ENCODE measurements around the gene LAMA2. TPM values are rescaled to one million over a fixed set of nuclear protein-coding genes. Genes with fewer than 3 reads are reported as not detected.

Gene LAMA2
- total RNA-seq, 4 donors from 2014 or later: 1.7 to 112 (median 19.6) TPM

DNA sequence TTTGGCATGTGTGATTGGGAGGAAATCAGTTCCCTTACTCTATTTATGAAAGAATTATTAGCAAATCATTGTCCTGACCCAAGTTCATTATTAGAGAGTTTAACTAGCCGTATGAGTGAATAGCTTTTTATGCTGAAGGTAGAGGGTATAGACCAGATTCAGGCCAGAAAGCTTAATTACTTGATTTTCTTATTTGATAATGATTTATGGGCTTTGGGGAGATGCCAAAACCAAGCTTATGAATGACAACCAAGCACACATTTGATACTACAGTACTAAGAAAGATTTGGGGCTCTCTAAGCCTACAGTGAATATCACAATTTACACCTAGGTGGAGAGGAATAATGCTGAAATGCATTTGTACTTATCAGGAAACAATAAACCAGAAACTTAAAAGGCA, 633.8 kb downstream of the LAMA2 start:
- Histone ChIP-seq H3K4me3 (no peak overlapping the region), H3K27ac (no peak overlapping the region), H3K4me1 (no peaks in the 10 kb centered on the region), H3K27me3 (no peaks in the 10 kb centered on the region), H3K36me3 (peaks cover 0 to 8% (median 0%) of the 10 kb centered on the region in 3 donors), H3K9me3 (no peaks in the 10 kb centered on the region)
- 50 to 55% methylated on average over 1 of the region's 1 CpG for WGBS, 2 donors
- intact Hi-C loops (cut with DNase I): no loop called here
- no peak for TF ChIP-seq POLR2A (IDR thresholded peaks at IDR 0.05)
- no peak for DNase-seq

DNA sequence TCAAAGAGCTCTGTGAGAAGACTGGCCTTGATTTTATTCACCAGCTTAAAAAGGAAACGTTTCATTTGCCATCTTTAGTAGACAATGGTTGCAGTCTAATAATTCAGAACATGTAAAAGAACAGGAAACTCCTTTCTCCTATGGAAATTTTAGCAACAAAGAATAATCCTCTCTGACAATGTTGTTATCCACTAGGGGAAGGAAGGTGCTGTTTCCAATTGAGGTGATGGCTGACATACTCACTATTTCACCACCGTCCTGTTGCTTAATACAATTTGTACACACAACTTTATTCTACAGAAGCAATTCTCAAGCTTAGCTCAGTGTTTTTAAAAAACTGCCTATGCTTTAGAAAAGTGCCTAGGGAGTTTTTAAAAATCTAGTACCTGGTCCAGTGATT, 634.4 kb downstream of the LAMA2 start:
- Histone ChIP-seq H3K4me3 (no peak overlapping the region), H3K27ac (no peak overlapping the region), H3K9me3 (no peaks in the 10 kb centered on the region), H3K4me1 (no peaks in the 10 kb centered on the region), H3K27me3 (no peaks in the 10 kb centered on the region), H3K36me3 (peaks cover 0 to 8% (median 0%) of the 10 kb centered on the region in 3 donors)
- intact Hi-C loops (cut with DNase I): no loop called here
- WGBS, 2 donors: 24 to 37% methylated on average over 2 of the region's 2 CpGs
- peak in 1 of 6 experiments; percentile 20 for TF ChIP-seq CTCF (IDR thresholded peaks at IDR 0.05)
- no peak for TF ChIP-seq POLR2A (IDR thresholded peaks at IDR 0.05)
- DNase-seq: no peak

- no peak overlapping the region for H3K27ac ChIP-seq
- intact Hi-C loops (cut with DNase I): no loop called here
- H3K4me1 ChIP-seq: no peaks in the 10 kb centered on the region
- no peaks in the 10 kb centered on the region for H3K9me3 ChIP-seq
- TF ChIP-seq POLR2A (IDR thresholded peaks at IDR 0.05) (no peak), CTCF (IDR thresholded peaks at IDR 0.05) (no peak)
- 88 to 91% methylated on average over 2 of the region's 2 CpGs for WGBS, 2 donors
- H3K4me3 ChIP-seq: no peak overlapping the region
- H3K36me3 ChIP-seq: peaks cover 0 to 4% (median 0%) of the 10 kb centered on the region in 3 donors
- H3K27me3 ChIP-seq: no peaks in the 10 kb centered on the region
- no peak for DNase-seq
These were observed 636.8 kb downstream of the LAMA2 start for GRCh38 chr6:129519750-129520149.

DNA sequence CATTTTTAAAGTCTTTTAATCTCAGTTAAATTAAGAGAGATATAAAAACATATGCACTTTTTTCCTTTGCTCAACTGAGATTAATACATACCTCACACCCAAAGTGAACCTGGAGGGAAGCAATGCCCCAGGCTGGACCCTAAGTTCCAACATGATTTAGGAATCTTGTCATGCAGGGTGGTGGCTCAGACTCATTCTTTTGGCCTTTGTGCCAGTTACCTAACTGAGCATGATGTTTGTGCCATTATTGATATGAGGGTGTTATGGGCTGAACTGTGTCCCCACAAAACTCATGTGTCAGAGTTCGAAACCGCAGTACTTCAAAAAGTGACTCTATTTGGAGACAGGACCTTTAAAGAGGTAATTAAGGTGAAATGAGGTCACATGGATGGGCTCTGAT, 639.0 kb downstream of the LAMA2 start:
- intact Hi-C loops (cut with DNase I): no loop called here
- no peak overlapping the region for H3K27ac ChIP-seq
- no peak for DNase-seq
- 17 to 41% methylated on average over 2 of the region's 2 CpGs for WGBS, 2 donors
- no peaks in the 10 kb centered on the region for H3K9me3 ChIP-seq
- no peaks in the 10 kb centered on the region for H3K27me3 ChIP-seq
- no peaks in the 10 kb centered on the region for H3K36me3 ChIP-seq
- no peaks in the 10 kb centered on the region for H3K4me1 ChIP-seq
- H3K4me3 ChIP-seq: no peak overlapping the region
- TF ChIP-seq POLR2A (IDR thresholded peaks at IDR 0.05) (no peak), CTCF (IDR thresholded peaks at IDR 0.05) (no peak)

GRCh38 chr6:129523816-129524215, 640.9 kb downstream of the LAMA2 start:
- Histone ChIP-seq H3K27me3 (no peaks in the 10 kb centered on the region), H3K9me3 (no peaks in the 10 kb centered on the region), H3K27ac (no peak overlapping the region), H3K36me3 (no peaks in the 10 kb centered on the region), H3K4me1 (no peaks in the 10 kb centered on the region), H3K4me3 (no peak overlapping the region)
- intact Hi-C loops (cut with DNase I): no loop called here
- WGBS, 2 donors: 85 to 91% methylated on average over 4 of the region's 4 CpGs
- no peak for DNase-seq
- no peak for TF ChIP-seq POLR2A (IDR thresholded peaks at IDR 0.05)
- TF ChIP-seq CTCF (IDR thresholded peaks at IDR 0.05): no peak

DNA sequence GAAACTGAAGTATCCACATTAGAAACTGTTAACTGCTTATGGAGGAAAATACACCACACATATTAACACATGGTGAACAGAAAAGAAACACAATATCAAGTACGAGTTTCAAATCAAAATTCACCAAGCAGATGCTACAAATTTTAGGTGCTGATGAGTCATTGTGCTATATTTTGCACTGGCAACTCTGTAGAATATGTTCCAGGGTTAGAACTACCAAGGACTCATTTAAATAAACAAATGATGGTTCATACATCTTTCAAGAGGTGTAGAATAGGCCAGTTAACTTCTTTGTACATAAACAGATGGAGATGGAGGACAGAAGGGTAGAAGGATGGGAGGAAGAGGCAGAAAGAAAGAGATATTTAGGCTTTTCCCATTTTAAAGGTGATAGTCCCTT, 642.1 kb downstream of the LAMA2 start:
- TF ChIP-seq POLR2A (IDR thresholded peaks at IDR 0.05): no peak
- TF ChIP-seq CTCF (IDR thresholded peaks at IDR 0.05): no peak
- no peaks in the 10 kb centered on the region for H3K36me3 ChIP-seq
- H3K27me3 ChIP-seq: no peaks in the 10 kb centered on the region
- intact Hi-C loops (cut with DNase I): no loop called here
- H3K9me3 ChIP-seq: no peaks in the 10 kb centered on the region
- WGBS, 2 donors: 84 to 86% methylated on average over 1 of the region's 1 CpG
- H3K27ac ChIP-seq: no peak overlapping the region
- no peak for DNase-seq
- no peak overlapping the region for H3K4me3 ChIP-seq
- no peaks in the 10 kb centered on the region for H3K4me1 ChIP-seq
